ENCODE measurements around the gene CLEC20A. TPM values are rescaled to one million over a fixed set of nuclear protein-coding genes. Genes with fewer than 3 reads are reported as not detected.

CLEC20A gene
- total and polyA plus RNA-seq, 2 donors (not counting 1 experiment from before 2014, with no cell fraction given): not detected

DNA sequence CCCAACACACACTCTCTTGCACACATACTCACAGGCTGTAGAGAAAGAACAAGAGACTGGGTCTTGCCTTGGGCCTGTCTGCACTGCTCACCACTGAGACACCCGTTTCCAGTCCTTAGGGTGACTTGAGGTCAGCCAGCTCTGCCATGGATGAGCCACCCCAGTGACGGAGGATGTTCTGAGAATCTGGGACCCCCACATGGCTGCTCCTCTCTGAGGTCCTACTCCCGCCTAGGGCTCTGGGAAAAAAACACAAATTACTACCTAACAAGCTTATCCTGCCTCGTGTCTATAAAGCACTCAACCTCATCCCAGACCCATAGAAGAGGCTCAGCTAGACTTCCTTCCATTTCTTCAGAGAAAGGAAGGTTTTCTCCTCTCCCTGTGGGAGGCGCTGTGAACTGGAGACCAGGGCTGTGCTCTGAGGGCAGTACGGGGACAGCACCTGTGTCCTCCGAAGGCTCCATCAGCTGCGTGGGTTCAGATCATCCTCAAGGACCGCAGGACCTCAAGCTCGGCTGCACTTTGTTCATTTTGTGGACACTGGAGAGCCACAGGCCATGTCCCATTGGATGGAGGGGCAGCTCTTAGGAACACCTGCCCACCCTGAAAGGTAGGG is 4.3 kb upstream of the CLEC20A start:
- H3K9ac ChIP-seq (ENCODE audit: insufficient read depth, low read length): no peak overlapping the region
- H3K4me3 ChIP-seq (replicated peaks in 1 of 4; ENCODE audit: control extremely low read depth in 1 of 4, insufficient read depth in 1 of 4, low read depth in 3 of 4, low read length in 4 of 4): no peak overlapping the region
- H2AFZ ChIP-seq (ENCODE audit: low read length): no peak overlapping the region
- TF ChIP-seq, protein P1, sequence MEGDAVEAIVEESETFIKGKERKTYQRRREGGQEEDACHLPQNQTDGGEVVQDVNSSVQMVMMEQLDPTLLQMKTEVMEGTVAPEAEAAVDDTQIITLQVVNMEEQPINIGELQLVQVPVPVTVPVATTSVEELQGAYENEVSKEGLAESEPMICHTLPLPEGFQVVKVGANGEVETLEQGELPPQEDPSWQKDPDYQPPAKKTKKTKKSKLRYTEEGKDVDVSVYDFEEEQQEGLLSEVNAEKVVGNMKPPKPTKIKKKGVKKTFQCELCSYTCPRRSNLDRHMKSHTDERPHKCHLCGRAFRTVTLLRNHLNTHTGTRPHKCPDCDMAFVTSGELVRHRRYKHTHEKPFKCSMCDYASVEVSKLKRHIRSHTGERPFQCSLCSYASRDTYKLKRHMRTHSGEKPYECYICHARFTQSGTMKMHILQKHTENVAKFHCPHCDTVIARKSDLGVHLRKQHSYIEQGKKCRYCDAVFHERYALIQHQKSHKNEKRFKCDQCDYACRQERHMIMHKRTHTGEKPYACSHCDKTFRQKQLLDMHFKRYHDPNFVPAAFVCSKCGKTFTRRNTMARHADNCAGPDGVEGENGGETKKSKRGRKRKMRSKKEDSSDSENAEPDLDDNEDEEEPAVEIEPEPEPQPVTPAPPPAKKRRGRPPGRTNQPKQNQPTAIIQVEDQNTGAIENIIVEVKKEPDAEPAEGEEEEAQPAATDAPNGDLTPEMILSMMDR (conservative IDR thresholded peaks at IDR 0.05 in 1 of 2, IDR thresholded peaks at IDR 0.05 in 1 of 2; ENCODE audit: low read depth in 1 of 2, low read length in 2 of 2): no peak
- TF ChIP-seq EZH2 (IDR thresholded peaks at IDR 0.05; ENCODE audit: low read length, missing control alignments): no peak
- no peak overlapping the region for H3K27ac ChIP-seq (ENCODE audit: insufficient read depth, low read length)
- H3K36me3 ChIP-seq (ENCODE audit: control insufficient read depth, insufficient read depth, low read length): no peaks in the 10 kb centered on the region
- H3K79me2 ChIP-seq (ENCODE audit: control insufficient read depth, insufficient read depth, low read length): no peaks in the 10 kb centered on the region
- no peaks in the 10 kb centered on the region for H4K20me1 ChIP-seq (ENCODE audit: control insufficient read depth, extremely low read depth, insufficient read depth, low read length)
- no peaks in the 10 kb centered on the region for H3K9me3 ChIP-seq (ENCODE audit: control insufficient read depth, insufficient read depth, low read depth, low read length)
- H3K4me1 ChIP-seq (ENCODE audit: control insufficient read depth, extremely low read depth, insufficient read depth, low read length): no peaks in the 10 kb centered on the region
- no peak for DNase-seq (ENCODE audit: low read depth in 2 of 2)
- no peaks in the 10 kb centered on the region for H3K27me3 ChIP-seq (ENCODE audit: control insufficient read depth, insufficient read depth, low read length)
- H3K4me2 ChIP-seq (ENCODE audit: extremely low read depth, insufficient read depth, low read length): no peak overlapping the region

DNA sequence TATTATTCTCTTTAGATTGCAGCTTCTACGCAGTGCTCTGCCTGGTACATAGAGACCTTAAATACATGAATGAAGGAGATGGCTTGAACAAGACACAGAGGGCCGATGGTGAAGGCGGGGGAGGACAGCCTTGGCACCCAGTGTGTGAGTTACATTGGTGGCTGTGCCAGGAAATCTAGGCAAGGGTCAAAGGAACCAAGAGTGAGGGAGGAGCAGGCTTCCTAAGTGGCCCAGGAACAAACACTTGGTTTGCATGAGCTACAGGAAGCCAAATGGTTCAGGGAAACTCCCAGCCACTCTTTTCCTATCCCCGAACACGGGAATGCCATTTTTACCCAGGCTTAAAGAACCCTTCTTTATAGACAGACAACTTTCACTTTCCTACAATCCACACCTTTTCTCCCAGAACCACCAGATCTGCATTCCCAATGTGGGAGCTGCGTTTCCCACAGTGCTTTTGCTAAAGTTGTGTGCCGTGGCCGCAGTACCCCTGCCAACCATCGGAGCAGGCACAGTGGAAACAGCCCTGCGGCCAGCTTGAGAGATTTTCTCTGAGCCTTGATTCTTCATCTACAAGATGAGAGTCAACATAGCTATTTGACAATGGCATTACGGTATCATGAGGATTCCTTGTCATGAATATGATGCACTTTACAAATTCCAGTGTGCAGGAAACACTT is 3.5 kb upstream of the CLEC20A start:
- Histone ChIP-seq H3K36me3 (ENCODE audit: control insufficient read depth, insufficient read depth, low read length) (no peaks in the 10 kb centered on the region), H2AFZ (ENCODE audit: low read length) (no peak overlapping the region), H3K4me1 (ENCODE audit: control insufficient read depth, extremely low read depth, insufficient read depth, low read length) (no peaks in the 10 kb centered on the region), H3K27me3 (ENCODE audit: control insufficient read depth, insufficient read depth, low read length) (no peaks in the 10 kb centered on the region), H3K4me3 (replicated peaks in 1 of 4; ENCODE audit: control extremely low read depth in 1 of 4, insufficient read depth in 1 of 4, low read depth in 3 of 4, low read length in 4 of 4) (no peak overlapping the region), H3K79me2 (ENCODE audit: control insufficient read depth, insufficient read depth, low read length) (no peaks in the 10 kb centered on the region), H3K9ac (ENCODE audit: insufficient read depth, low read length) (no peak overlapping the region), H3K27ac (ENCODE audit: insufficient read depth, low read length) (no peak overlapping the region), H3K9me3 (ENCODE audit: control insufficient read depth, insufficient read depth, low read depth, low read length) (no peaks in the 10 kb centered on the region), H3K4me2 (ENCODE audit: extremely low read depth, insufficient read depth, low read length) (no peak overlapping the region), H4K20me1 (ENCODE audit: control insufficient read depth, extremely low read depth, insufficient read depth, low read length) (no peaks in the 10 kb centered on the region)
- no peak for DNase-seq (ENCODE audit: low read depth in 2 of 2)
- no peak for TF ChIP-seq EZH2 (IDR thresholded peaks at IDR 0.05; ENCODE audit: low read length, missing control alignments)
- TF ChIP-seq, protein P1 (conservative IDR thresholded peaks at IDR 0.05 in 1 of 2, IDR thresholded peaks at IDR 0.05 in 1 of 2; ENCODE audit: low read depth in 1 of 2, low read length in 2 of 2): peak in 1 of 2 donors; percentile 37

DNA sequence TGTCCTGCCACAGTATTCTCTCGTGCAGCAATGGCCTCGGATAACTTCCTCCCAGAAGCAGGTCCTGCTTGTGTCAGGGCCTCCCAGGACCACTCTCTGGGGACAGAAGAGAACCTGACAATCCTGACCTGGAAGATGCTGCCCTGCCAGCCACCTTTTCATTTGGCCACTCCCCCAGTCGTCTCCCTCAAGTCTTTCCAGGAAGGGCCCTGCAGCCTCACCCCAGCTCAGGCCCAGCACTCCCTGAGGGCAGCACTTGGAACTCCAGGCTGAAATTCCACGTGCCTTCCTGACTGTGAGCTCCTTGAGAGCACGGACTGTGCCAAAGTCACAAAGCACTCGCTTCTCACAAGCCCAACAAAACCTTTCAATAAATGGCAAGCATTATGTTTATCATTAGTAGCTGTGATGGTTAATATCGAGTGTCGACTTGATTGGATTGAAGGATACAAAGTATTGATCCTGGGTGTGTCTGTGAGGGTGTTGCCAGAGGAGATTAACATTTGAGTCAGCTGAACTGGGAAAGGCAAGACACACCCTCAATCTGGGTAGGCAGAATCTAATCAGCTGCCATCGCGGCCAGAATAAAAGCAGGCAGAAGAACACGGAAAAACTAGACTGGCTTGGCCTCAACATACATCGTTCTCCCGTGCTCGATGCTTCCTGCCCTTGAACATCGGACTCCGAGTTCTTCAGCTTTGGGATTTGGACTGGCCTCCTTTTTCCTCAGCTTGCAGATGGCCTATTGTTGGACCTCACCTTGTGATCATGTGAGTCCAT is 2.3 kb upstream of the CLEC20A start:
- Histone ChIP-seq H3K36me3 (ENCODE audit: control insufficient read depth, insufficient read depth, low read length) (no peaks in the 10 kb centered on the region), H3K9ac (ENCODE audit: insufficient read depth, low read length) (no peak overlapping the region), H3K4me2 (ENCODE audit: extremely low read depth, insufficient read depth, low read length) (no peak overlapping the region), H3K4me3 (replicated peaks in 1 of 4; ENCODE audit: control extremely low read depth in 1 of 4, insufficient read depth in 1 of 4, low read depth in 3 of 4, low read length in 4 of 4) (no peak overlapping the region), H3K27ac (ENCODE audit: insufficient read depth, low read length) (no peak overlapping the region), H3K4me1 (ENCODE audit: control insufficient read depth, extremely low read depth, insufficient read depth, low read length) (no peaks in the 10 kb centered on the region), H2AFZ (ENCODE audit: low read length) (no peak overlapping the region), H3K79me2 (ENCODE audit: control insufficient read depth, insufficient read depth, low read length) (no peaks in the 10 kb centered on the region), H3K9me3 (ENCODE audit: control insufficient read depth, insufficient read depth, low read depth, low read length) (no peaks in the 10 kb centered on the region), H4K20me1 (ENCODE audit: control insufficient read depth, extremely low read depth, insufficient read depth, low read length) (no peaks in the 10 kb centered on the region), H3K27me3 (ENCODE audit: control insufficient read depth, insufficient read depth, low read length) (no peaks in the 10 kb centered on the region)
- DNase-seq (ENCODE audit: low read depth in 2 of 2): no peak
- TF ChIP-seq, protein P1 (conservative IDR thresholded peaks at IDR 0.05 in 1 of 2, IDR thresholded peaks at IDR 0.05 in 1 of 2; ENCODE audit: low read depth in 1 of 2, low read length in 2 of 2): no peak
- TF ChIP-seq EZH2 (IDR thresholded peaks at IDR 0.05; ENCODE audit: low read length, missing control alignments): no peak

Measured in fibroblast of lung (primary cell).